Kidney (tissue), 14 donors: ENCODE results near the gene POU2F3. TPM values are rescaled to one million over a fixed set of nuclear protein-coding genes. Genes with fewer than 3 reads are reported as not detected.

Experiments used
- DNase-seq, 5 donors: peaks; one replicate each; pipeline ENCODE4 v3.0.0-alpha.2; 2013 to 2020
- FAIRE-seq: peaks from 2 replicates; lab custom pipeline; 2012; peaks lifted over from hg19 to GRCh38; lab: Jason Lieb, UNC
- H3K27ac ChIP-seq, 2 donors: one replicate each; pipeline ENCODE4 v1.7.0; 2013; ENCODE audit warnings: low read depth in 2 of 2, low read length in 2 of 2, inconsistent platforms in 1 of 2
- H3K27me3 ChIP-seq: one replicate; pipeline ENCODE4 v1.7.1; 2013; ENCODE audit warnings: low read length, inconsistent platforms; ENCODE audit not compliant: control insufficient read depth, insufficient read depth
- H3K36me3 ChIP-seq, 3 donors: one replicate each; pipeline versions ENCODE4 v1.7.0 to v1.7.1; 2013; ENCODE audit warnings: low read length in 3 of 3, control low read depth in 1 of 3, inconsistent platforms in 1 of 3; ENCODE audit not compliant: insufficient read depth in 3 of 3, control insufficient read depth in 2 of 3
- H3K4me1 ChIP-seq, 3 donors: one replicate each; pipeline versions ENCODE4 v1.7.0 to v1.7.1; 2013; ENCODE audit warnings: low read length in 3 of 3, inconsistent platforms in 1 of 3, low read depth in 1 of 3; ENCODE audit not compliant: control insufficient read depth in 2 of 3, insufficient read depth in 2 of 3
- H3K4me3 ChIP-seq, 3 donors: one replicate each; pipeline versions ENCODE4 v1.7.0 to v1.8.1; 2013; ENCODE audit warnings: low read length in 3 of 3, control low read depth in 1 of 3, inconsistent platforms in 1 of 3
- H3K9ac ChIP-seq, 3 donors: one replicate each; pipeline versions ENCODE4 v1.7.0 to v1.7.1; 2013; ENCODE audit warnings: low read length in 3 of 3, control low read depth in 1 of 3, inconsistent platforms in 1 of 3
- H3K9me3 ChIP-seq, 3 donors: one replicate each; pipeline versions ENCODE4 v1.7.0 to v1.7.1; 2013; ENCODE audit warnings: low read length in 3 of 3, control low read depth in 1 of 3, inconsistent platforms in 1 of 3; ENCODE audit not compliant: control insufficient read depth in 2 of 3, insufficient read depth in 1 of 3
- intact Hi-C: fragments of 100-400 bp; cut with DNase I; formaldehyde crosslinking; loops from one replicate; pipeline ENCODE4 v1.11.1; 2022
- polyA plus RNA-seq: library from polyadenylated mRNA; stranded (reverse); fragments of 350-450 nt; fragmentation: Illumina TruSeq; extraction: RNeasy Lipid Tissue Mini Kit (QIAGEN cat#74804); gene quantifications from one replicate; pipeline ENCODE4 v1.2.3, GENCODE V29; 2014; ENCODE audit warnings: low read depth, low replicate concordance; ENCODE audit not compliant: insufficient read depth
- total RNA-seq: library from RNA; stranded (reverse); fragmentation: NEBNext Ultra II Directional; extraction: Animal tissue kit (Norgen Biotek cat#: 25700); gene quantifications from one replicate; pipeline ENCODE4 v1.2.1, GENCODE V29; 2021
- TF ChIP-seq, protein P1 (sequence below): IDR thresholded peaks from 3 replicates; pipeline ENCODE4 v1.5.1; 2012; ENCODE audit warnings: mild to moderate bottlenecking, moderate library complexity, borderline replicate concordance; ENCODE audit not compliant: insufficient read depth; ENCODE audit errors: extremely low read depth
- donor health status: control.
- donor health status: control.
- donor health status: control.
- donor health status: control.
- donor health status: control.
- donor health status: DM: yes; HTN: yes; CAD: no.
- donor health status: Normal renal cell carcinoma (clear cell type).

The POU2F3 gene
- total and polyA plus RNA-seq, 2 donors from 2014 or later: 0.85 to 1.2 TPM

DNA sequence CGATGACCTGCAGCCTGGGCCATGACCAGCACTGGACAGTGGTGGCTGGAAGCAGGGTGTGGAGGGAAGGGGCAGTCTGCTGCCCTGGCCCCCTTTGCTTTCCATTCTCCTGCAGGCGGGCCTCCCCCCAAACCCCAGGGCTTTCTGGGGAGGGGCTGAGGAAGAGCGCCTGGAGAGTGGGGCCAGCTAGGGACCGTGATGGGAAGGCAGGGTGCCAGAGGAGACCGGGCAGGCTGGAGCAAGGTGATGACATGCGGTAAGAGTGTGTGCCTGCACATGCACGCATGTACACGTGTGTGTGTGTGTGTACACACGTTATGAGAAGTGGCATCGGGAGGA lies 21.3 kb upstream of the POU2F3 start:
- no peak overlapping the region for H3K4me3 ChIP-seq
- no peaks in the 10 kb centered on the region for H3K36me3 ChIP-seq
- no peaks in the 10 kb centered on the region for H3K27me3 ChIP-seq
- H3K9ac ChIP-seq: no peak overlapping the region
- DNase-seq: no peak
- peaks cover 0 to 40% (median 34%) of the 10 kb centered on the region in 3 donors for H3K4me1 ChIP-seq
- TF ChIP-seq, protein P1, sequence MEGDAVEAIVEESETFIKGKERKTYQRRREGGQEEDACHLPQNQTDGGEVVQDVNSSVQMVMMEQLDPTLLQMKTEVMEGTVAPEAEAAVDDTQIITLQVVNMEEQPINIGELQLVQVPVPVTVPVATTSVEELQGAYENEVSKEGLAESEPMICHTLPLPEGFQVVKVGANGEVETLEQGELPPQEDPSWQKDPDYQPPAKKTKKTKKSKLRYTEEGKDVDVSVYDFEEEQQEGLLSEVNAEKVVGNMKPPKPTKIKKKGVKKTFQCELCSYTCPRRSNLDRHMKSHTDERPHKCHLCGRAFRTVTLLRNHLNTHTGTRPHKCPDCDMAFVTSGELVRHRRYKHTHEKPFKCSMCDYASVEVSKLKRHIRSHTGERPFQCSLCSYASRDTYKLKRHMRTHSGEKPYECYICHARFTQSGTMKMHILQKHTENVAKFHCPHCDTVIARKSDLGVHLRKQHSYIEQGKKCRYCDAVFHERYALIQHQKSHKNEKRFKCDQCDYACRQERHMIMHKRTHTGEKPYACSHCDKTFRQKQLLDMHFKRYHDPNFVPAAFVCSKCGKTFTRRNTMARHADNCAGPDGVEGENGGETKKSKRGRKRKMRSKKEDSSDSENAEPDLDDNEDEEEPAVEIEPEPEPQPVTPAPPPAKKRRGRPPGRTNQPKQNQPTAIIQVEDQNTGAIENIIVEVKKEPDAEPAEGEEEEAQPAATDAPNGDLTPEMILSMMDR: no peak
- H3K9me3 ChIP-seq: no peaks in the 10 kb centered on the region
- H3K27ac ChIP-seq: no peak overlapping the region
- FAIRE-seq: no peak
- intact Hi-C loops: no loop called here

DNA sequence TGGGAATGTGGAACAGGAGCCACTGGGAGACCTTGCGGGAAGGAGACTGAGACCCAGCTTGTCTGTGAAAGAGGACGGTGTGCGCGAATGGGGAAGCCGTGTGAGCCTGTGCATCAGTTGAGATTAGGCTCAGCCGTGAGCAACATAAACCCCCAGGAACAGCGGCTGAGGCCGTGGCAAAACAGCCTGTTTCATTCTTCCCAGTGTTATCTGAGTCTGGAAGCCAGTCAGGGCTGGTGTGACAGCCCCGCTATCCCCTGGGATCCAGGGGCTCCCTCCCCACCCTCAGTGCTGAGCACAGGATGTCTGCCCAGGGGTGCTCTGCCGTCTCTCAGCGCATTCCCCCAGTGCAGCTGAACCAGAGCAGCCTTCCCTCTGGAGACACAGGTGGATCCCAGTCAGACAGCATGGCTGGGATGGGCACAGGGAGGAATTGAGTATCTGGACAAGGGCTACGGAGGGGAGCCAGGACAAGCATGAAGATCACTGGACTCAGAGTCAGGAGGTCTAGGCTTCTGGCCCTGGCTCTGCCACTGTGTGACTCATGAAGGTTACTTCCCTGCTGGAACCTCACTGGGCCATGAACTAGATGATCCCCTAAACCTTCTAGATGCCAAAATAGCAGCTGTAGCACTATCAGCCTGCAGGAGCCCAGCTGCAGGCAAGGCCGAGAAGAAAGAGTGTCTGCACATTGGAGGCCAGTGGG lies 20.6 kb upstream of the POU2F3 start:
- no peaks in the 10 kb centered on the region for H3K9me3 ChIP-seq
- no peak overlapping the region for H3K9ac ChIP-seq
- no peak for FAIRE-seq
- peaks cover 0 to 34% (median 32%) of the 10 kb centered on the region in 3 donors for H3K4me1 ChIP-seq
- H3K4me3 ChIP-seq: no peak overlapping the region
- TF ChIP-seq, protein P1: no peak
- peaks cover 0 to 4% (median 0%) of the 10 kb centered on the region in 3 donors for H3K36me3 ChIP-seq
- H3K27me3 ChIP-seq: no peaks in the 10 kb centered on the region
- H3K27ac ChIP-seq: no peak overlapping the region
- DNase-seq: no peak
- intact Hi-C loops: no loop called here

DNA sequence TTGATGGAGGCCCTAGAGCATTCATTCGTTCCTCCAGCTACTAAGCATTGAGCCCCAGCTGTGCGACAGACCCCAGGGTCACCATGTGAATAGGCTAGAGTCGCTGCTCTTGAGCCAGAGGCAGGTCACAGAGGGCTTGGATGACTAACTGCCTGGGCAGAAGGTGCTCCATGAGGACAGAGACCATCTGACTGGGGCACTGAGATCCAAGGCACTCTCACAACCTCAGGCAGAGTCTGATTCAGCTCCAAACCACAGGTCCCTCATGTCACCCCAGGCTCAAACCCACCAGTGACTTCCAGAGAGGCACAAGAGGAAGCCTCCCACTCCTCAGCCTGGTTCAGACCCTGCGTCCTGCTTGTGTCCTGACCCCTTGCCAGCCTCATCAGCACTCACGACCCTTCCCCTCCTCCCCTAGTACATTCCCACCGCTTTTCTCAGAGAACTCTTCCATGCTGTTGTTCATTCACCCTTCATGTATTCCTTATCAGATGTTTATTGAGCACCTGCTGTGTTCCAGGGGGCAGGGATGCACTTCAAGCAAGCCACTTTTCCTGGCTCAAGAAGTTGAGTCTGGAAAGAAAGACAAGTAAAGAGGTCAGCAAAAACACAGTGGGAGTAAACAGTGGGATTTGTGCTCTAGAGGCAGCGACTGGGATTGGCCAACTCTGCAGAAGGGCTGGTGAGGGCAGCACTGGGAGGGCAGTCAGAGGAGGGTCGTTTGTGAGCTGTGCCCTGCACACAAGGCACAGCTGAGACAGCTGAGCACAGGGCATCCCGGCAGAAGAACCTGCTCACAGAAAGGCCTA lies 19.8 kb upstream of the POU2F3 start:
- intact Hi-C loops: no loop called here
- no peak overlapping the region for H3K4me3 ChIP-seq

More for the DNA sequence above, 19.8 kb upstream of the POU2F3 start:
- FAIRE-seq: no peak
- Histone ChIP-seq H3K36me3 (peaks cover 0 to 4% (median 0%) of the 10 kb centered on the region in 3 donors), H3K27me3 (no peaks in the 10 kb centered on the region), H3K9ac (no peak overlapping the region), H3K27ac (no peak overlapping the region), H3K9me3 (no peaks in the 10 kb centered on the region), H3K4me1 (peaks cover 0 to 31% (median 29%) of the 10 kb centered on the region in 3 donors)
- TF ChIP-seq, protein P1: no peak
- DNase-seq: no peak
